K562 (cell line): ENCODE results near the gene TULP4. TPM values are rescaled to one million over a fixed set of nuclear protein-coding genes. Genes with fewer than 3 reads are reported as not detected.
A peak's percentile ranks its signal among the peaks of the same experiment; 100 is the strongest.

Experiments used
- BMI1 ChIP-seq: fragments of 150-350 bp; IDR thresholded peaks from 2 replicates; pipeline ENCODE4 v1.6.1; 2014; ENCODE audit warnings: low read length
- CSDE1 ChIP-seq, 2 experiments: fragments of 450-650 bp; IDR thresholded peaks; 2 replicates each; pipeline ENCODE4 v1.6.1; 2016; ENCODE audit warnings: mild to moderate bottlenecking in 1 of 2
- DACH1 ChIP-seq: fragments of 450-650 bp; IDR thresholded peaks from 2 replicates; pipeline ENCODE4 v1.6.1; 2018; ENCODE audit not compliant: partially characterized antibody
- DDX20 ChIP-seq: fragments of 450-650 bp; IDR thresholded peaks from 2 replicates; pipeline ENCODE4 v1.6.1; 2016; ENCODE audit warnings: missing genetic modification characterization, low read depth, mild to moderate bottlenecking, missing compliant biosample characterization, moderate library complexity
- HDAC8 ChIP-seq: fragments of 450-650 bp; IDR thresholded peaks from 2 replicates; pipeline ENCODE4 v1.6.1; 2016; ENCODE audit warnings: mild to moderate bottlenecking, missing genetic modification characterization, moderate library complexity, missing compliant biosample characterization
- ILF3 ChIP-seq: fragments of 450-650 bp; IDR thresholded peaks from 2 replicates; pipeline ENCODE4 v1.6.1; 2018; ENCODE audit warnings: antibody characterized with exemption, mild to moderate bottlenecking, moderate library complexity, borderline replicate concordance
- XRCC3 ChIP-seq: fragments of 450-650 bp; IDR thresholded peaks from 2 replicates; pipeline ENCODE4 v1.6.1; 2017; ENCODE audit warnings: mild to moderate bottlenecking, moderate library complexity
- ZNF197 ChIP-seq: fragments of 200-800 bp; sonication (Bioruptor generic); IDR thresholded peaks from 2 replicates; pipeline ENCODE4 v1.6.1; 2016; ENCODE audit warnings: low read depth, missing genetic modification characterization, missing compliant biosample characterization
- ZNF232 ChIP-seq: sonication (generic); formaldehyde crosslinking; IDR thresholded peaks from 2 replicates; pipeline ENCODE4 v1.8.0; 2022; ENCODE audit warnings: mild to moderate bottlenecking, missing genetic modification reagents
- polyA plus RNA-seq, 8 experiments: library from polyadenylated mRNA; depleted of rRNA in 4 of 8; stranded (reverse) in 5 of 8; unstranded in 3 of 8; fragments of >200 nt; fragmentation: Nextera tagmentation in 2 of 8; fragmentation: Illumina TruSeq in 1 of 8; extraction: Ambion mirVana in 2 of 8; extraction: Trizol in 1 of 8; gene quantifications; 2 replicates each; pipeline versions ENCODE4 v1.2.1 to v1.2.3, GENCODE V29; 2011 to 2014; ENCODE audit warnings: inconsistent platforms in 1 of 8, missing spikeins in 1 of 8
- total RNA-seq, 7 experiments: library from RNA; depleted of rRNA in 6 of 7; stranded (reverse); fragments of >200 nt in 6 of 7; fragmentation: Illumina TruSeq in 2 of 7; extraction: Trizol in 2 of 7; gene quantifications; 2 replicates each; pipeline versions ENCODE4 v1.2.1 to v1.2.3, GENCODE V29; 2011 to 2021; ENCODE audit warnings: low replicate concordance in 1 of 7
- TF ChIP-seq, protein P1 (sequence below): fragments of 450-650 bp; IDR thresholded peaks from 2 replicates; pipeline ENCODE4 v1.7.0; 2016; ENCODE audit warnings: borderline replicate concordance
- TF ChIP-seq, protein P2 (sequence below): sonication (generic); formaldehyde crosslinking; IDR thresholded peaks from 2 replicates; pipeline ENCODE4 v1.9.0; 2022; ENCODE audit warnings: mild to moderate bottlenecking, missing genetic modification reagents

Gene TULP4
- total and polyA plus RNA-seq, 9 of the 15 experiments (the other 6 are each of a cell fraction or from before 2014, with no cell fraction given) = 1.2 to 50.4 (median 11.0) TPM

DNA sequence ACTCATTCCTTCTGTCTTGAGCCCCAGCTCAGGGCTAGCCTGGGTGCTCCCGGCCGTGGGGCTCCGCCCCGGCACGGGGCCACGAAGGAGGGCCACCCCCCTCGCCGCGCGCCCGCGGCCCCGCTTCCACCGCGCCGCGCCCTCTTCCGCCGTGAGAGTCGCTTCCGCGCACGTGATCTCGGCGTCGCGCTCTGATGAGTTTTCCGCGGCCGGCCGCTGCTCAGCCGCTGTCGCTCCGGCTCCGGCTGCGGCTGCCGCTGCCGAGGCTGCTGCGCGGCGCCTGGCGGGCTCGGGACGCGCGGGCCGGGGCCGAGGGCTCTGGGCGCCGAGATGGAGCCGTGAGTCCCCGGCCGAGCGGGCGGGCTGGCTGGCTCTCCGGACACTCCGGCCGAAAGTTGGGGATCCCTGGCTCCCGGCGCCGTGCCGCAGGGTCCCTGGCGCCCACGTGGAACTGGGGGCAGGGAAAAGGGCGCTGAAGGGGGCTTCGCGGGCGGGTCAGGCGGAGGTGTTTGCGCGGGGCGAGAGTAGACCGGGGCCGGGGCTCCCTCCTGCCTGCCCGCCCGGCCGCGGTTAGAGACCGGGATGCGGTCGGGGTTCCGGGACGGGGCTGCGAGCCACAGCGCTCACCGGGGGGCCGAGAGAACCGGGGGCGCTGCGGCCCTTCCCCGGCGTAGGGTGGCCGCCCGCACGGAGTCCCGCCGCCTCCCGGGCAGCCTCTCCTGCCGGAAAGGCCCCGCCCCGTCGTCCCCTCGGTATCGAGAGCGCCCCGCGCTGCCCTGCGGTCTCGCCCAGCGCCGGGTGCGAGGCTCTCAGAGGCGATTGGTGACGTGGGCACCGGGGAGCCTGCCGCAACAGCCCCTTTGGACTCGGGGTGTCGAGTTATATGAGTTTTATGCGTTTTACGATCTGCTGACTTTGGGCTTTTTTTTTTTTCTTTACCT is 247.9 kb downstream of the TULP4 start, which contains the start of gene TMEM181 (continued):
- no peak for TF ChIP-seq DDX20 (tag)
- TF ChIP-seq, protein P1, sequence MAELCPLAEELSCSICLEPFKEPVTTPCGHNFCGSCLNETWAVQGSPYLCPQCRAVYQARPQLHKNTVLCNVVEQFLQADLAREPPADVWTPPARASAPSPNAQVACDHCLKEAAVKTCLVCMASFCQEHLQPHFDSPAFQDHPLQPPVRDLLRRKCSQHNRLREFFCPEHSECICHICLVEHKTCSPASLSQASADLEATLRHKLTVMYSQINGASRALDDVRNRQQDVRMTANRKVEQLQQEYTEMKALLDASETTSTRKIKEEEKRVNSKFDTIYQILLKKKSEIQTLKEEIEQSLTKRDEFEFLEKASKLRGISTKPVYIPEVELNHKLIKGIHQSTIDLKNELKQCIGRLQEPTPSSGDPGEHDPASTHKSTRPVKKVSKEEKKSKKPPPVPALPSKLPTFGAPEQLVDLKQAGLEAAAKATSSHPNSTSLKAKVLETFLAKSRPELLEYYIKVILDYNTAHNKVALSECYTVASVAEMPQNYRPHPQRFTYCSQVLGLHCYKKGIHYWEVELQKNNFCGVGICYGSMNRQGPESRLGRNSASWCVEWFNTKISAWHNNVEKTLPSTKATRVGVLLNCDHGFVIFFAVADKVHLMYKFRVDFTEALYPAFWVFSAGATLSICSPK = no peak
- no peak for TF ChIP-seq DACH1
- TF ChIP-seq CSDE1 (IDR thresholded peaks at IDR 0.05) = no peak; a peak in 1 of 4 replicates
- no peak for TF ChIP-seq BMI1
- TF ChIP-seq HDAC8 (tag) = no peak
- TF ChIP-seq ZNF232 (CRISPR knock-in tag) = no peak
- TF ChIP-seq ILF3 = peak; percentile 60; the same call in 1 of the 2 replicates
- TF ChIP-seq ZNF197 (CRISPR knock-in tag) = no peak
- no peak for TF ChIP-seq XRCC3
- TF ChIP-seq, protein P2, sequence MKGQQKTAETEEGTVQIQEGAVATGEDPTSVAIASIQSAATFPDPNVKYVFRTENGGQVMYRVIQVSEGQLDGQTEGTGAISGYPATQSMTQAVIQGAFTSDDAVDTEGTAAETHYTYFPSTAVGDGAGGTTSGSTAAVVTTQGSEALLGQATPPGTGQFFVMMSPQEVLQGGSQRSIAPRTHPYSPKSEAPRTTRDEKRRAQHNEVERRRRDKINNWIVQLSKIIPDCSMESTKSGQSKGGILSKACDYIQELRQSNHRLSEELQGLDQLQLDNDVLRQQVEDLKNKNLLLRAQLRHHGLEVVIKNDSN (CRISPR knock-in tag) = peak; percentile 95
